MM.1S (cell line): ENCODE results near the gene SYT1.

Experiments used
- DNase-seq: peaks from one replicate; pipeline ENCODE4 v3.0.0-alpha.2; 2015
- H2AFZ ChIP-seq: fragments of 300-600 bp; sonication (generic); 2 replicates; pipeline ENCODE4 v1.6.0; 2016; ENCODE audit warnings: antibody characterized with exemption, low read length
- H3F3A ChIP-seq: fragments of 300-600 bp; sonication (generic); 2 replicates; pipeline ENCODE4 v1.6.1; 2016; ENCODE audit warnings: mild to moderate bottlenecking, antibody characterized with exemption, low read length, moderate library complexity, mixed read lengths; ENCODE audit not compliant: insufficient read depth
- H3K27ac ChIP-seq: fragments of 300-600 bp; sonication (generic); 2 replicates; pipeline ENCODE4 v1.5.1; 2016; ENCODE audit warnings: mild to moderate bottlenecking, low read length
- H3K27me3 ChIP-seq: fragments of 300-600 bp; sonication (generic); replicated peaks from 2 replicates; pipeline ENCODE4 v1.6.0; 2016; ENCODE audit warnings: low read length; ENCODE audit not compliant: insufficient read depth
- H3K36me3 ChIP-seq: fragments of 300-600 bp; sonication (generic); replicated peaks from 2 replicates; pipeline ENCODE4 v1.6.1; 2016; ENCODE audit warnings: mild to moderate bottlenecking, low read length, mixed read lengths; ENCODE audit not compliant: insufficient read depth
- H3K4me1 ChIP-seq: fragments of 300-600 bp; sonication (generic); 2 replicates; pipeline ENCODE4 v1.6.1; 2016; ENCODE audit warnings: low read length, mixed read lengths
- H3K4me2 ChIP-seq: fragments of 300-600 bp; sonication (generic); 2 replicates; pipeline ENCODE4 v1.6.0; 2016; ENCODE audit warnings: low read depth, low read length
- H3K4me3 ChIP-seq: fragments of 300-600 bp; sonication (generic); 2 replicates; pipeline ENCODE4 v1.5.1; 2016; ENCODE audit warnings: low read length, mixed read lengths
- H3K79me2 ChIP-seq: fragments of 300-600 bp; sonication (generic); 2 replicates; pipeline ENCODE4 v1.6.1; 2016; ENCODE audit warnings: mixed run types, low read length, mixed read lengths
- H3K9ac ChIP-seq: fragments of 300-600 bp; sonication (generic); 2 replicates; pipeline ENCODE4 v1.6.1; 2016; ENCODE audit warnings: low read length, mixed read lengths
- H3K9me2 ChIP-seq: fragments of 300-600 bp; sonication (generic); replicated peaks from 2 replicates; pipeline ENCODE4 v1.6.1; 2016; ENCODE audit warnings: mild to moderate bottlenecking, low read length, mixed read lengths; ENCODE audit not compliant: insufficient read depth
- H3K9me3 ChIP-seq: fragments of 300-600 bp; sonication (generic); replicated peaks from 2 replicates; pipeline ENCODE4 v1.6.1; 2016; ENCODE audit warnings: mild to moderate bottlenecking, low read length, mixed read lengths; ENCODE audit not compliant: insufficient read depth
- H4K20me1 ChIP-seq: fragments of 300-600 bp; sonication (generic); 2 replicates; pipeline ENCODE4 v1.6.1; 2016; ENCODE audit warnings: mild to moderate bottlenecking, low read length, moderate library complexity, mixed read lengths; ENCODE audit not compliant: insufficient read depth
- CTCF ChIP-seq: fragments of 300-600 bp; sonication (generic); IDR thresholded peaks from 2 replicates; pipeline ENCODE4 v1.5.1; 2016; ENCODE audit warnings: antibody characterized with exemption, low read length, mixed read lengths
- EZH2 ChIP-seq: fragments of 300-600 bp; sonication (generic); optimal IDR thresholded peaks from 2 replicates; pipeline ENCODE3; 2017; ENCODE audit warnings: low read depth, mild to moderate bottlenecking, antibody characterized with exemption, low read length, mixed read lengths
- EZH2phosphoT487 ChIP-seq: fragments of 300-600 bp; sonication (generic); IDR thresholded peaks from 2 replicates; pipeline ENCODE4 v1.6.1; 2018; ENCODE audit warnings: antibody characterized with exemption, low read length

The SYT1 gene

GRCh38 chr12:79414252-79414651 lies 549.7 kb downstream of the SYT1 start:
- Histone ChIP-seq H3K79me2 (no peaks in the 10 kb centered on the region), H3K9ac (no peak overlapping the region)

GRCh38 chr12:79415321-79415720 lies 550.7 kb downstream of the SYT1 start:
- Histone ChIP-seq H4K20me1 (no peaks in the 10 kb centered on the region), H3K9me2 (no peaks in the 10 kb centered on the region), H3K9me3 (no peaks in the 10 kb centered on the region), H3K36me3 (no peaks in the 10 kb centered on the region), H3K27me3 (no peaks in the 10 kb centered on the region), H3K4me3 (no peak overlapping the region), H3K9ac (no peak overlapping the region), H3K4me2 (no peak overlapping the region), H3K4me1 (no peaks in the 10 kb centered on the region), H3K79me2 (no peaks in the 10 kb centered on the region), H3F3A (no peaks in the 10 kb centered on the region), H3K27ac (no peak overlapping the region), H2AFZ (no peak overlapping the region)
- no peak for DNase-seq
- no peak for TF ChIP-seq EZH2phosphoT487
- no peak for TF ChIP-seq CTCF
- TF ChIP-seq EZH2: no peak

More at GRCh38 chr12:79414252-79414651, 549.7 kb downstream of the SYT1 start:
- no peaks in the 10 kb centered on the region for H3K9me3 ChIP-seq
- no peaks in the 10 kb centered on the region for H3K36me3 ChIP-seq
- H3K4me3 ChIP-seq: no peak overlapping the region
- TF ChIP-seq EZH2phosphoT487: no peak
- DNase-seq: no peak
- no peaks in the 10 kb centered on the region for H4K20me1 ChIP-seq
- H3F3A ChIP-seq: no peaks in the 10 kb centered on the region
- H3K4me2 ChIP-seq: no peak overlapping the region
- H3K9me2 ChIP-seq: no peaks in the 10 kb centered on the region
- no peaks in the 10 kb centered on the region for H3K4me1 ChIP-seq
- H3K27ac ChIP-seq: no peak overlapping the region
- H2AFZ ChIP-seq: no peak overlapping the region
- no peaks in the 10 kb centered on the region for H3K27me3 ChIP-seq

- Histone ChIP-seq H3F3A (no peaks in the 10 kb centered on the region), H4K20me1 (no peaks in the 10 kb centered on the region), H3K27me3 (no peaks in the 10 kb centered on the region), H3K9ac (no peak overlapping the region), H3K4me3 (no peak overlapping the region), H3K27ac (no peak overlapping the region), H3K4me1 (no peaks in the 10 kb centered on the region), H3K4me2 (no peak overlapping the region), H3K9me3 (no peaks in the 10 kb centered on the region), H3K9me2 (no peaks in the 10 kb centered on the region), H3K79me2 (no peaks in the 10 kb centered on the region), H3K36me3 (no peaks in the 10 kb centered on the region), H2AFZ (no peak overlapping the region)
- TF ChIP-seq CTCF (no peak), EZH2 (no peak), EZH2phosphoT487 (no peak)
- no peak for DNase-seq
These were observed 551.3 kb downstream of the SYT1 start for GRCh38 chr12:79415746-79416435.

GRCh38 chr12:79420146-79420618 lies 555.6 kb downstream of the SYT1 start:
- H3K9me3 ChIP-seq: no peaks in the 10 kb centered on the region
- no peak overlapping the region for H2AFZ ChIP-seq
- no peak overlapping the region for H3K9ac ChIP-seq
- no peak overlapping the region for H3K4me3 ChIP-seq
- H3K4me1 ChIP-seq: no peaks in the 10 kb centered on the region
- H3F3A ChIP-seq: no peaks in the 10 kb centered on the region
- no peaks in the 10 kb centered on the region for H3K79me2 ChIP-seq
- H3K27ac ChIP-seq: no peak overlapping the region
- H3K27me3 ChIP-seq: no peaks in the 10 kb centered on the region
- TF ChIP-seq CTCF: peak; percentile 43
- no peak for TF ChIP-seq EZH2
- no peaks in the 10 kb centered on the region for H3K9me2 ChIP-seq
- H4K20me1 ChIP-seq: no peaks in the 10 kb centered on the region
- peak; percentile 35 for DNase-seq
- no peak overlapping the region for H3K4me2 ChIP-seq
- H3K36me3 ChIP-seq: no peaks in the 10 kb centered on the region
